Karpas-422 (cell line): ENCODE data around the gene GFI1B. TPM values are rescaled to one million over a fixed set of nuclear protein-coding genes. Genes with fewer than 3 reads are reported as not detected.

Source experiments
- DNase-seq: peaks from one replicate; pipeline ENCODE4 v3.0.0-alpha.2; 2015
- H2AFZ ChIP-seq: fragments of 200-600 bp; sonication (generic); 2 replicates; pipeline ENCODE4 v1.6.1; 2014; ENCODE audit warnings: antibody characterized with exemption, low read length, mixed read lengths
- H3K27ac ChIP-seq: fragments of 200-600 bp; sonication (generic); 2 replicates; pipeline ENCODE4 v1.5.1; 2014; ENCODE audit warnings: mild to moderate bottlenecking, low read length, moderate library complexity
- H3K27me3 ChIP-seq: fragments of 200-600 bp; sonication (generic); 2 replicates; pipeline ENCODE4 v1.6.1; 2014; ENCODE audit warnings: low read length, mixed read lengths
- H3K36me3 ChIP-seq: fragments of 200-600 bp; sonication (generic); 2 replicates; pipeline ENCODE4 v1.6.1; 2014; ENCODE audit warnings: low read length, mixed read lengths; ENCODE audit not compliant: insufficient read depth
- H3K4me1 ChIP-seq: fragments of 200-600 bp; sonication (generic); 2 replicates; pipeline ENCODE4 v1.6.1; 2014; ENCODE audit warnings: mild to moderate bottlenecking, low read length, mixed read lengths
- H3K4me2 ChIP-seq: fragments of 200-600 bp; sonication (generic); 2 replicates; pipeline ENCODE4 v1.6.1; 2014; ENCODE audit warnings: low read length, low read depth, mild to moderate bottlenecking; ENCODE audit not compliant: poor library complexity, severe bottlenecking
- H3K4me3 ChIP-seq: fragments of 200-600 bp; sonication (generic); 2 replicates; pipeline ENCODE4 v1.5.1; 2014; ENCODE audit warnings: mild to moderate bottlenecking, antibody characterized with exemption, low read length, mixed read lengths
- H3K79me2 ChIP-seq: fragments of 200-600 bp; sonication (generic); 2 replicates; pipeline ENCODE4 v1.6.1; 2014; ENCODE audit warnings: mild to moderate bottlenecking, low read length, mixed read lengths
- H3K9ac ChIP-seq: fragments of 200-600 bp; sonication (generic); 2 replicates; pipeline ENCODE4 v1.6.0; 2014; ENCODE audit warnings: low read length
- H3K9me2 ChIP-seq: fragments of 200-600 bp; sonication (generic), shearing (Covaris generic); replicated peaks from 2 replicates; pipeline ENCODE4 v1.6.0; 2014; ENCODE audit warnings: mild to moderate bottlenecking, low read length, moderate library complexity; ENCODE audit not compliant: insufficient read depth
- H3K9me3 ChIP-seq: fragments of 300-700, 200-600 bp; sonication (generic); 2 replicates; pipeline ENCODE4 v1.6.1; 2014; ENCODE audit warnings: low read length, mixed read lengths
- H4K20me1 ChIP-seq: fragments of 200-600 bp; sonication (generic); 2 replicates; pipeline ENCODE4 v1.6.1; 2014; ENCODE audit warnings: mild to moderate bottlenecking, antibody characterized with exemption, low read length, low read depth; ENCODE audit not compliant: insufficient read depth
- total RNA-seq: library from RNA; depleted of rRNA; stranded (reverse); fragments of >200 nt; shearing (Covaris generic); gene quantifications from 2 replicates; pipeline ENCODE4 v1.2.3, GENCODE V29; 2014; ENCODE audit warnings: low replicate concordance

Gene GFI1B
- total RNA-seq, 1 experiment from 2014 or later, result 6.5 TPM

- H3K9me2 ChIP-seq, result no peaks in the 10 kb centered on the region
- H3K4me1 ChIP-seq, result peaks cover 48% of the 10 kb centered on the region
- H3K27ac ChIP-seq, result peak within 1 kb of the TSS; percentile 94
- no peaks in the 10 kb centered on the region for H3K27me3 ChIP-seq
- H3K79me2 ChIP-seq, result peaks cover 31% of the 10 kb centered on the region
- H3K4me2 ChIP-seq, result peak within 1 kb of the TSS; percentile 74
- peak within 1 kb of the TSS; percentile 76; the same call in 1 of the 2 replicates for H2AFZ ChIP-seq
- H3K36me3 ChIP-seq, result no peaks in the 10 kb centered on the region
- peak within 1 kb of the TSS; percentile 93 for H3K4me3 ChIP-seq
- peak; percentile 98 for DNase-seq
- no peaks in the 10 kb centered on the region for H3K9me3 ChIP-seq
- no peaks in the 10 kb centered on the region for H4K20me1 ChIP-seq
- peak within 1 kb of the TSS; percentile 92 for H3K9ac ChIP-seq
Observed at GRCh38 chr9:132944294-132945185, 34.0 kb upstream of the GFI1B start, which contains the start of gene TSC1. TSC1 (minus strand) TSS chr9:132944616; CDS start chr9:132928872, 15,744 bp downstream.

- H3K79me2 ChIP-seq, result peaks cover 22% of the 10 kb centered on the region
- H3K4me3 ChIP-seq, result peak overlapping the region; percentile 93
- no peaks in the 10 kb centered on the region for H3K9me3 ChIP-seq
- H3K27me3 ChIP-seq, result no peaks in the 10 kb centered on the region
- no peak for DNase-seq
- no peaks in the 10 kb centered on the region for H3K9me2 ChIP-seq
- H3K4me1 ChIP-seq, result peaks cover 39% of the 10 kb centered on the region
- peak overlapping the region; percentile 76; the same call in 1 of the 2 replicates for H2AFZ ChIP-seq
- H3K27ac ChIP-seq, result no peak overlapping the region
- peak overlapping the region; percentile 74 for H3K4me2 ChIP-seq
- peak overlapping the region; percentile 74 for H3K9ac ChIP-seq
- H3K36me3 ChIP-seq, result no peaks in the 10 kb centered on the region
- no peaks in the 10 kb centered on the region for H4K20me1 ChIP-seq
Observed at GRCh38 chr9:132945186-132946130, 33.0 kb upstream of the GFI1B start.

GRCh38 chr9:132946211-132946610, 32.3 kb upstream of the GFI1B start:
- no peaks in the 10 kb centered on the region for H3K27me3 ChIP-seq
- no peak overlapping the region for H3K27ac ChIP-seq
- peaks cover 32% of the 10 kb centered on the region for H3K4me1 ChIP-seq
- H3K4me2 ChIP-seq, result no peak overlapping the region
- no peak overlapping the region for H2AFZ ChIP-seq
- H3K79me2 ChIP-seq, result peaks cover 15% of the 10 kb centered on the region
- no peak for DNase-seq
- H3K9ac ChIP-seq, result no peak overlapping the region
- no peaks in the 10 kb centered on the region for H3K9me3 ChIP-seq
- H4K20me1 ChIP-seq, result no peaks in the 10 kb centered on the region
- H3K4me3 ChIP-seq, result no peak overlapping the region
- H3K9me2 ChIP-seq, result no peaks in the 10 kb centered on the region
- no peaks in the 10 kb centered on the region for H3K36me3 ChIP-seq

- no peak overlapping the region for H2AFZ ChIP-seq
- H3K79me2 ChIP-seq, result peaks cover 9% of the 10 kb centered on the region; the same call in 1 of the 2 replicates
- no peak overlapping the region for H3K4me2 ChIP-seq
Observed at GRCh38 chr9:132946631-132947295, 31.7 kb upstream of the GFI1B start.

GRCh38 chr9:132947756-132948155, 30.7 kb upstream of the GFI1B start:
- Histone ChIP-seq H3K9ac (no peak overlapping the region), H3K27ac (no peak overlapping the region), H3K9me2 (no peaks in the 10 kb centered on the region), H3K9me3 (no peaks in the 10 kb centered on the region), H3K4me1 (peaks cover 16% of the 10 kb centered on the region), H2AFZ (no peak overlapping the region), H3K27me3 (no peaks in the 10 kb centered on the region), H3K4me3 (no peak overlapping the region), H3K4me2 (no peak overlapping the region), H3K79me2 (0 out of 2 replicates have a peak, but pooled peaks cover 5% of the 10 kb centered on the region), H4K20me1 (no peaks in the 10 kb centered on the region), H3K36me3 (no peaks in the 10 kb centered on the region)
- DNase-seq, result no peak

More at GRCh38 chr9:132946631-132947295, 31.7 kb upstream of the GFI1B start:
- no peak overlapping the region for H3K4me3 ChIP-seq
- no peaks in the 10 kb centered on the region for H4K20me1 ChIP-seq
- DNase-seq, result no peak
- no peak overlapping the region for H3K9ac ChIP-seq
- no peak overlapping the region for H3K27ac ChIP-seq
- H3K4me1 ChIP-seq, result peaks cover 26% of the 10 kb centered on the region
- H3K9me3 ChIP-seq, result no peaks in the 10 kb centered on the region
- no peaks in the 10 kb centered on the region for H3K9me2 ChIP-seq
- H3K36me3 ChIP-seq, result no peaks in the 10 kb centered on the region
- H3K27me3 ChIP-seq, result no peaks in the 10 kb centered on the region

- H3K9me2 ChIP-seq, result no peaks in the 10 kb centered on the region
- peaks cover 8% of the 10 kb centered on the region for H3K4me1 ChIP-seq
- no peak overlapping the region for H3K9ac ChIP-seq
- H2AFZ ChIP-seq, result no peak overlapping the region
- H3K79me2 ChIP-seq, result 0 out of 2 replicates have a peak, but pooled peaks cover 5% of the 10 kb centered on the region
- no peaks in the 10 kb centered on the region for H3K36me3 ChIP-seq
- DNase-seq, result no peak
- H3K27ac ChIP-seq, result no peak overlapping the region
- H4K20me1 ChIP-seq, result no peaks in the 10 kb centered on the region
- no peak overlapping the region for H3K4me3 ChIP-seq
- no peaks in the 10 kb centered on the region for H3K9me3 ChIP-seq
- no peaks in the 10 kb centered on the region for H3K27me3 ChIP-seq
- H3K4me2 ChIP-seq, result no peak overlapping the region
Observed at GRCh38 chr9:132948482-132949050, 29.9 kb upstream of the GFI1B start.

- H3K79me2 ChIP-seq, result no peaks in the 10 kb centered on the region
- no peak overlapping the region for H3K4me2 ChIP-seq
- no peak overlapping the region for H2AFZ ChIP-seq
- no peaks in the 10 kb centered on the region for H3K9me3 ChIP-seq
- no peaks in the 10 kb centered on the region for H4K20me1 ChIP-seq
- no peak overlapping the region for H3K9ac ChIP-seq
- no peak for DNase-seq
- no peak overlapping the region for H3K27ac ChIP-seq
- peaks cover 6% of the 10 kb centered on the region for H3K4me1 ChIP-seq
- H3K27me3 ChIP-seq, result no peaks in the 10 kb centered on the region
- no peak overlapping the region for H3K4me3 ChIP-seq
- H3K36me3 ChIP-seq, result no peaks in the 10 kb centered on the region
- no peaks in the 10 kb centered on the region for H3K9me2 ChIP-seq
Observed at GRCh38 chr9:132949709-132950108, 28.8 kb upstream of the GFI1B start.
